HepG2 (cell line): ENCODE results near the gene NYNRIN. TPM values are rescaled to one million over a fixed set of nuclear protein-coding genes. Genes with fewer than 3 reads are reported as not detected.

Source experiments
- AFF4 ChIP-seq: sonication (generic); formaldehyde crosslinking; IDR thresholded peaks from 2 replicates; pipeline ENCODE4 v1.4.0; 2020; ENCODE audit warnings: missing genetic modification reagents
- JARID2 ChIP-seq: sonication (generic); formaldehyde crosslinking; IDR thresholded peaks from 2 replicates; pipeline ENCODE4 v1.8.1; 2023; ENCODE audit warnings: missing genetic modification reagents, inconsistent platforms; ENCODE audit not compliant: insufficient replicate concordance
- POGZ ChIP-seq: sonication (generic); formaldehyde crosslinking; IDR thresholded peaks from 2 replicates; pipeline ENCODE4 v1.4.0; 2020; ENCODE audit warnings: mild to moderate bottlenecking, missing genetic modification reagents
- PRDM10 ChIP-seq: sonication (generic); formaldehyde crosslinking; IDR thresholded peaks from 2 replicates; pipeline ENCODE4 v1.4.0; 2020; ENCODE audit warnings: low read depth, missing genetic modification reagents
- STAT6 ChIP-seq: sonication (generic); formaldehyde crosslinking; IDR thresholded peaks from 2 replicates; pipeline ENCODE4 v1.4.0; 2020; ENCODE audit warnings: missing genetic modification reagents, mild to moderate bottlenecking, borderline replicate concordance
- TCF7 ChIP-seq: sonication (generic); IDR thresholded peaks from 2 replicates; pipeline ENCODE4 v1.6.1; 2016; ENCODE audit warnings: antibody characterized with exemption, low read depth
- TERF1 ChIP-seq: sonication (generic); formaldehyde crosslinking; IDR thresholded peaks from 2 replicates; pipeline ENCODE4 v1.8.0; 2022; ENCODE audit warnings: mild to moderate bottlenecking, missing genetic modification reagents, moderate library complexity
- U2AF2 ChIP-seq: fragments of 200-400 bp; formaldehyde crosslinking; IDR thresholded peaks from 2 replicates; pipeline ENCODE4 v1.6.1; 2017; ENCODE audit warnings: low read depth, mild to moderate bottlenecking, low read length
- ZBTB46 ChIP-seq: sonication (generic); formaldehyde crosslinking; IDR thresholded peaks from 2 replicates; pipeline ENCODE4 v1.4.0; 2020; ENCODE audit warnings: mild to moderate bottlenecking, missing genetic modification reagents, borderline replicate concordance
- ZNF296 ChIP-seq: sonication (generic); formaldehyde crosslinking; conservative IDR thresholded peaks from 2 replicates; pipeline ENCODE4 v1.5.0; 2020; ENCODE audit warnings: mild to moderate bottlenecking, missing genetic modification reagents
- ZNF446 ChIP-seq: sonication (generic); formaldehyde crosslinking; IDR thresholded peaks from 2 replicates; pipeline ENCODE4 v1.5.0; 2020; ENCODE audit warnings: mild to moderate bottlenecking, missing genetic modification reagents
- ZNF543 ChIP-seq: sonication (generic); formaldehyde crosslinking; IDR thresholded peaks from 2 replicates; pipeline ENCODE4 v1.4.0; 2020; ENCODE audit warnings: mild to moderate bottlenecking, missing genetic modification reagents
- ZNF644 ChIP-seq: IDR thresholded peaks from 2 replicates; pipeline ENCODE4 v1.6.1; 2016; ENCODE audit warnings: low read depth
- ZNF720 ChIP-seq: sonication (generic); formaldehyde crosslinking; IDR thresholded peaks from 2 replicates; pipeline ENCODE4 v1.4.0; 2020; ENCODE audit warnings: missing genetic modification reagents
- polyA plus RNA-seq, 8 experiments: library from polyadenylated mRNA; depleted of rRNA in 3 of 8; stranded (reverse) in 7 of 8; unstranded in 1 of 8; fragments of >200 nt; fragmentation: Illumina TruSeq in 4 of 8; extraction: Trizol in 4 of 8; gene quantifications; 2 replicates each; pipeline versions ENCODE4 v1.2.1 to v1.2.3, GENCODE V29; 2011 to 2016; ENCODE audit warnings: low read depth in 4 of 8, missing spikeins in 1 of 8, mixed read lengths in 1 of 8; ENCODE audit not compliant: insufficient read depth in 1 of 8
- total RNA-seq, 5 experiments: library from RNA; depleted of rRNA; stranded (reverse); fragments of >200 nt; fragmentation: Illumina TruSeq; extraction: Trizol; gene quantifications; 2 replicates each; pipeline ENCODE4 v1.2.3, GENCODE V29; 2016; ENCODE audit warnings: low read depth in 1 of 5

Gene NYNRIN
- total and polyA plus RNA-seq, 2 of the 13 experiments (the other 11 are each of a cell fraction or from before 2014, with no cell fraction given): 0.63 to 1.1 TPM

- TF ChIP-seq TCF7: no peak; the same call in 1 of the 2 replicates
- TF ChIP-seq PRDM10 (CRISPR knock-in tag): peak; percentile 76; the same call in 1 of the 2 replicates
- TF ChIP-seq ZNF644 (CRISPR knock-in tag): peak; percentile 27; the same call in 1 of the 2 replicates
- peak; percentile 94 for TF ChIP-seq ZNF296
- no peak for TF ChIP-seq TERF1 (CRISPR knock-in tag)
- TF ChIP-seq ZBTB46 (CRISPR knock-in tag): peak; percentile 45; the same call in 1 of the 2 replicates
- TF ChIP-seq ZNF543: peak; percentile 95
- peak; percentile 97 for TF ChIP-seq ZNF446 (CRISPR knock-in tag)
- peak; percentile 76; the same call in 1 of the 2 replicates for TF ChIP-seq ZNF720 (CRISPR knock-in tag)
- TF ChIP-seq POGZ (CRISPR knock-in tag): peak; percentile 85
- peak; percentile 95 for TF ChIP-seq STAT6
- TF ChIP-seq U2AF2: peak; percentile 78
- peak; percentile 92 for TF ChIP-seq AFF4
- TF ChIP-seq JARID2 (CRISPR knock-in tag): peak; percentile 77
These were observed 43.6 kb downstream of the NYNRIN start, which contains the start of gene SDR39U1 (continued) for GRCh38 chr14:24442240-24443052.
